Activated naive CD8-positive, alpha-beta T cell (primary cell): ENCODE data around the gene PHOX2A.

Experiments
- H3K27ac Mint-ChIP-seq: one replicate; pipeline ENCODE4 v1.8.0; 2021; ENCODE audit warnings: mixed read lengths
- H3K27me3 Mint-ChIP-seq: one replicate; pipeline ENCODE4 v1.8.0; 2021; ENCODE audit warnings: mixed read lengths
- H3K36me3 Mint-ChIP-seq: one replicate; pipeline ENCODE4 v1.8.0; 2021; ENCODE audit warnings: mixed read lengths
- H3K4me1 Mint-ChIP-seq: one replicate; pipeline ENCODE4 v1.8.0; 2021; ENCODE audit warnings: low read depth, mixed read lengths
- H3K4me3 Mint-ChIP-seq: one replicate; pipeline ENCODE4 v1.8.0; 2021; ENCODE audit warnings: mild to moderate bottlenecking, mixed read lengths
- H3K9me3 Mint-ChIP-seq: one replicate; pipeline ENCODE4 v1.8.0; 2021; ENCODE audit warnings: low read depth, mixed read lengths

The PHOX2A gene

DNA sequence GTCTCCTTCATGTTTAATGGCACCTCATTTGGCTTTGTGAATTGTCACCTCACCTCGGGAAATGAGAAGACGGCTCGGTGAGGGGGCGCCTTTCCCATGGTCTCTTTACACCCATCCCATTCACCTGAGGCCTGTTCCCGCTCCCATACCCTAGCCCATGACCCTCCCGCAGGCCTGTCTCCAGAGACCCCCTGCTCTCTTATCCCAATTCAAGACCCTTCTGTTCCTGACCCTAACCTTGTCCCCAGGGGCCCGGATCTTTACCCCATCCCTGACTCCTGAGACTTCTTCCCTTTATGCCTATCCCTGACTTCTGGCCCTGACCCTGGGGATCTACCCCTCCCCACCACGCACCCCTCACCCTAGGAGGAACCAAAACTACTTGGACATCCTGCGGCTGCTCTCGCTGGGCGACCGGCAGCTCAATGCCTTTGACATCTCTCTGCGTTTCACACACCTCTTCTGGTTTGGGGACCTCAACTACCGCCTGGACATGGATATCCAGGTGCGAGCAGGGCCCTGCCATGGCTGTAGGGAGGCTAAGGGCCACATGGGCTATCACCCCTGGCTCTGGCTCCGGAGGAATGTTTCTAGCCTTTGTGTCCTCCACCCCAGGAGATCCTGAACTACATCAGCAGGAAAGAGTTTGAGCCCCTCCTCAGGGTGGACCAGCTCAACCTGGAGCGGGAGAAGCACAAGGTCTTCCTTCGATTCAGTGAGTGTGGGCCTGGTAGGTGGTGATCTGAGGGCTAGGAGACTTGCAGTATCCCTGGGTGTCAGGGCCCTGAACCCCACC is 11.5 kb downstream of the PHOX2A start:
- Mint-ChIP-seq H3K4me1 (peaks cover 4% of the 10 kb centered on the region), H3K36me3 (no peaks in the 10 kb centered on the region), H3K27me3 (no peaks in the 10 kb centered on the region), H3K27ac (no peak overlapping the region), H3K4me3 (no peak overlapping the region), H3K9me3 (no peaks in the 10 kb centered on the region)

DNA sequence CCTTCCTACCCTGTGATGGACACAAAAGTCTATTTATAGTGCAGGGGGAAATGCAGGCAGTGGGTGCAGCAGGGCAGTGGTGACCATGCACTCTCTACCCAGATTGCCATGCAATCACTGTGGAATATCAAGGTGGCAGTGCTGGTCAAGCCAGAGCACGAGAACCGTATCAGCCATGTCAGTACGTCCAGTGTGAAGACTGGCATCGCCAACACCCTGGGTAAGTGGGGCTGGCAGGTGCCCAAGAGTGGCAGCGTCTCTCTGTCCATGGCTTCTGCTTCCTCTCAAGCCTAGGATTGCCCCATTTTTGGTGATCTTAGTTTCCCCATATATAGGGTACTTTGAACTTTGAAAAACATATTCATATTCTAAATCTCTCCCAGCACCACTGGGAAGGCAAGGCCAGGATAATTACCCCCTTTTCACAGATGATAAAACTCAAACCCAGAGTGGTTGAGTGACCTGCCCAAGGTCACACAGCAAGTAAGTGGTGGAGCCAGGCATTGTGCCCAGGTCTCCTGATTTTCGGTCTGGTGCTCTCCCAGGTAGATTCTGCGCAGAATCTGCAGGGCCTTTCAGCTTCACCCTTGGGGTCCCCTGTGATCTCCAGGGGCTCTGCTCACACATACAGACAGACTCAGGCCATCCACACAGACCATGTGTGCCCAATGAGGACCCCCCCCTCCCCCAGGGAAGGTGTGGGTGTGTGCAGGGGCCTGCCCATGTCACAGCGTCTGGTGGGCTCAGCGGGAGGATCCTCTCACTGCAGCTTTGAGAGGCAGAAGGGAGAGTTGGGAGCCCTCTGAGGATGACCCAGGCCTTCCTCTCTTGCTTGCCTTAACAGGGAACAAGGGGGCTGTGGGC is 12.3 kb downstream of the PHOX2A start:
- Mint-ChIP-seq H3K27me3 (no peaks in the 10 kb centered on the region), H3K36me3 (no peaks in the 10 kb centered on the region), H3K4me3 (no peak overlapping the region), H3K27ac (no peak overlapping the region), H3K4me1 (peaks cover 4% of the 10 kb centered on the region), H3K9me3 (no peaks in the 10 kb centered on the region)

DNA sequence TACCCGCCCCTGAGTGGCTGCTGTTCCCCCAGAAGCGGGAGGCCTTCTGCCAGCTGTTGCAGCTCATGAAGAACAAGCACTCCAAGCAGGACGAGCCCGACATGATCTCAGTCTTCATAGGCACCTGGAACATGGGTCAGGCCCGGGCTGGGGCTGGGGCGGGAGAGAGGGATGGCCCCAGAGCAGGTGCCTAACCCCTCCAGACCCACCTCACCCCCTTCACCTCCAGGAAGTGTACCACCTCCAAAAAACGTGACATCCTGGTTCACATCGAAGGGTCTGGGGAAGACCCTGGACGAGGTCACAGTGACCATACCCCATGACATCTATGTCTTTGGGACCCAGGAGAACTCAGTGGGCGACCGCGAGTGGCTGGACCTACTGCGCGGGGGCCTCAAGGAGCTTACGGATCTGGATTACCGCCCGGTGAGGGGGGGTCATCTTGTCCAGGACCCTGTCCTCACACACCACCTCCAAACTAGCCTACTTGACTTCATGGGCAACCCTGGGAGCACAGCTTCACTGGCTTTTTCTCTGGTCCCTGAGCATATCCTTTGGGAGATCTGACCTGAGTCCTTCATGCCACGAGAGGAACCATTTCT is 13.1 kb downstream of the PHOX2A start:
- Mint-ChIP-seq H3K36me3 (no peaks in the 10 kb centered on the region), H3K4me3 (no peak overlapping the region), H3K27ac (no peak overlapping the region), H3K9me3 (no peaks in the 10 kb centered on the region), H3K27me3 (no peaks in the 10 kb centered on the region), H3K4me1 (peaks cover 6% of the 10 kb centered on the region)

DNA sequence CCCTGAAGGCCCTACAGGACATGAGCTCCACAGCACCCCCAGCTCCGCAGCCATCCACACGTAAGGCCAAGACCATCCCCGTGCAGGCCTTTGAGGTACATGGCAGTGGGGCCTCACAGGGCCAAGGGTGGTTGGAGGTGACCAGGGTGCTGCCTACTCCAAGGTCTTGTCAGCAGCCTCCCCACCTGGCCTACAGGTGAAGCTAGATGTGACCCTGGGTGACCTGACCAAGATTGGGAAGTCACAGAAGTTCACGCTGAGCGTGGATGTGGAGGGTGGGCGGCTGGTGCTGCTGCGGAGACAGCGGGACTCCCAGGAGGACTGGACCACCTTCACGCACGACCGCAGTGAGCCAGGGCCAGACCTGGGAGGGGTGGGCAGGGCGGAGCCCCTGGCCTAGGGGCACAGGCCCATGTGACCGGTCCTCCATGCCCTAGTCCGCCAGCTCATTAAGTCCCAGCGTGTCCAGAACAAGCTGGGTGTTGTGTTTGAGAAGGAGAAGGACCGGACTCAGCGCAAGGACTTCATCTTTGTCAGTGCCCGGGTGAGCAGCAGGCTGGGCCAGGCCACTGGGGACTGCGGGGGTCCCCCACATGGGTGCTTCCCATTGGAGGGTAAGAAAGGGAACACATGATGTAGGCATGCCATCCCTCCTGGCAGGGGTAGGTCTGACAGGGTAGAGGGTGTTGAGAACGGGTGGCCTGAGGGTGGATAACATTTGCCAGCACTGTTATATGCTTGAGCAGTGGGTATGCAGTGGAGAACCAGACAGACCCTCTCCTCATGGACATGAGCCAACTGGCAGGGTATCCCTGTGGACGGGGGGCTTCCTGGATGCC is 13.8 kb downstream of the PHOX2A start:
- no peaks in the 10 kb centered on the region for H3K27me3 Mint-ChIP-seq
- no peaks in the 10 kb centered on the region for H3K36me3 Mint-ChIP-seq
- H3K4me3 Mint-ChIP-seq: no peak overlapping the region

GRCh38 chr11:72229336-72229924 is 14.5 kb downstream of the PHOX2A start:
- no peak overlapping the region for H3K4me3 Mint-ChIP-seq
- peaks cover 11% of the 10 kb centered on the region for H3K4me1 Mint-ChIP-seq
- no peaks in the 10 kb centered on the region for H3K36me3 Mint-ChIP-seq
- no peaks in the 10 kb centered on the region for H3K27me3 Mint-ChIP-seq
- H3K27ac Mint-ChIP-seq: no peak overlapping the region
- no peaks in the 10 kb centered on the region for H3K9me3 Mint-ChIP-seq

More for the DNA sequence above, 13.8 kb downstream of the PHOX2A start:
- H3K27ac Mint-ChIP-seq: no peak overlapping the region
- peaks cover 12% of the 10 kb centered on the region for H3K4me1 Mint-ChIP-seq
- H3K9me3 Mint-ChIP-seq: no peaks in the 10 kb centered on the region

DNA sequence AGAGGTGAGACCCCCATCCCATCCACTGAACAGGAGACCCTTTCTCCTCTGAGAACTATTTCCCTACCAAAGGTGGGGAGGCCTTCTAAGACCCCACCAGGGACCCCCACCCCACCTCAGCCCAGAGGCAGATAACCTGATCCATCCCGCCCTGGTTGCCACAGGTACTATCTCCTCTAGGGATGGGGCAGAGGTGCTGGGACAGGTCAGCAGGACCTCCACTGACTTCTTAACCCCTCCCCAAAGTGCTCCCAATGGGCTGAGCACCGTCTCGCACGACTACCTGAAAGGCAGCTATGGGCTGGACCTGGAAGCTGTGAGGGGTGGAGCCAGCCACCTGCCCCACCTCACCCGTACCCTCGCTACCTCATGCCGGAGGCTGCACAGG is 15.1 kb downstream of the PHOX2A start:
- Mint-ChIP-seq H3K4me3 (no peak overlapping the region), H3K4me1 (peaks cover 11% of the 10 kb centered on the region), H3K9me3 (no peaks in the 10 kb centered on the region), H3K36me3 (no peaks in the 10 kb centered on the region), H3K27ac (no peak overlapping the region), H3K27me3 (no peaks in the 10 kb centered on the region)

DNA sequence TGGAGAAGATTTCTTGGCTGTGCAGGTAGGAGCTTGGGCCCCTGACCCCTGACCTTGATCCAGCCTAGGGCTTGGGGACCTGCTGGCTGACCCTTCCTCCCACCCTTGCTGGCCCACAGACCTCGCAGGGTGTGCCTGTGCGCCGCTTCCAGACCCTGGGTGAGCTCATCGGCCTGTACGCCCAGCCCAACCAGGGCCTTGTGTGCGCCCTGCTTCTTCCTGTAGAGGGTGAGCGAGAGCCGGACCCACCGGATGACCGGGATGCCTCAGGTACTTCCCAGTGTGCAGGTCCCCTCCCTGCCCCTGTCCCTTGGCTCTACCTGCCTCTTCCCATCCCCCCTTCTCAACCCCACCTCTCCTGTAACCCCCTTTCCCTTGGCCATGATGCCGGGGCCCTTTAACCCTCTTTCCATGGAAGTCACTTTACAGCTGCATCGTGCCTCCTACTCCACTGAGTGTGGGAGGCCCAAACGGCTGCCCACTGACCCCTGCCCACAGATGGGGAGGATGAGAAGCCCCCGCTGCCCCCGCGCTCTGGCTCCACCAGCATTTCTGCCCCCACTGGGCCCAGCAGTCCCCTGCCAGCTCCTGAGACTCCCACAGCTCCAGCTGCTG is 15.6 kb downstream of the PHOX2A start:
- Mint-ChIP-seq H3K36me3 (no peaks in the 10 kb centered on the region), H3K4me3 (no peak overlapping the region), H3K27ac (no peak overlapping the region), H3K4me1 (peaks cover 11% of the 10 kb centered on the region), H3K9me3 (no peaks in the 10 kb centered on the region), H3K27me3 (no peaks in the 10 kb centered on the region)

DNA sequence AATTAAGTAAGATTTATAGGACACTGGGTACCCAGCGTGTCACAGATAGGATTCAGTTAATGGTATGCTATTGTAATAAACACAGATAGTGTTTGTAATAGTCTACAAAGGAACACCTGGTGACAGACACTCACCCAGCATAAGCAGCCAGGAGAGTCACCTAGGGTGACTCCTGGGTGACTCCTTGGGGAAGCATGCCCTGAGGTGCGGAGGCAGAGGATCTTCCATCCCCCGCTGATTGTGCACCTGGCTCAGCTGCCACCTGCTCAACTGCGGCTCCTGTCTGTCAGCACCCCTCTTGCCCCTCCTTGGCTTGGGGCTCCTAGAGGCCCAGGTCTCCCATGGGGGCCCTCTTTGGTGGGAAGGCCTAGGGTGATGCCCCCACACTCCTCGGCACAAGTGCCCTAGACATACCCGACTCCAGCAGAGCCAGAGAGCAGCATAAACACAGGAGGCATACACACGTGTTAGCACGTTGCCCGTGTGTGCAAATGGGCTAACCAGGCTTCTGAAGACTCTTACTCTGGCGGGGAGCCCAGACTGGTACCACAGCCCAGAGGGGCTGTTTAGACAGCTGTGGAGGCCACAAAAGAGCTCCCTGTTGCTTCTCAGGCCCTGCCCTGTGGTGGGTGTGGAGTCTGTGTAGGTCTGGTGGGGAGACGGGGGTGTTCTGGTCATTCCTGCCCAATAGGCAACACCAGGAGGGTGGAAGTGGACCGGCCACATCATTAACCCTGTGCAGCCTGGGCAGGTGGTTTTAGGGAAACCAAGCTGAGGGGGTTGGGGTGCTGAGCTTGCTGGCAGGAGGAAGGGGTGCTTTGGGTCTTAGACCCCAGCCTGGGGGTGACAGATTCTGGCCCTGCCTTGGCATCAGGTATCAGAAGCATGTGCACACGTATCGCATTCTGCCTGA is 16.4 kb downstream of the PHOX2A start:
- H3K36me3 Mint-ChIP-seq: no peaks in the 10 kb centered on the region
- H3K27me3 Mint-ChIP-seq: no peaks in the 10 kb centered on the region
- H3K4me3 Mint-ChIP-seq: no peak overlapping the region
- no peak overlapping the region for H3K27ac Mint-ChIP-seq
- peaks cover 14% of the 10 kb centered on the region for H3K4me1 Mint-ChIP-seq
- H3K9me3 Mint-ChIP-seq: no peaks in the 10 kb centered on the region

- no peaks in the 10 kb centered on the region for H3K9me3 Mint-ChIP-seq
- no peak overlapping the region for H3K27ac Mint-ChIP-seq
- no peaks in the 10 kb centered on the region for H3K36me3 Mint-ChIP-seq
- peaks cover 18% of the 10 kb centered on the region for H3K4me1 Mint-ChIP-seq
- H3K27me3 Mint-ChIP-seq: no peaks in the 10 kb centered on the region
- H3K4me3 Mint-ChIP-seq: no peak overlapping the region
Measured at GRCh38 chr11:72226701-72227100, 17.3 kb downstream of the PHOX2A start.

DNA sequence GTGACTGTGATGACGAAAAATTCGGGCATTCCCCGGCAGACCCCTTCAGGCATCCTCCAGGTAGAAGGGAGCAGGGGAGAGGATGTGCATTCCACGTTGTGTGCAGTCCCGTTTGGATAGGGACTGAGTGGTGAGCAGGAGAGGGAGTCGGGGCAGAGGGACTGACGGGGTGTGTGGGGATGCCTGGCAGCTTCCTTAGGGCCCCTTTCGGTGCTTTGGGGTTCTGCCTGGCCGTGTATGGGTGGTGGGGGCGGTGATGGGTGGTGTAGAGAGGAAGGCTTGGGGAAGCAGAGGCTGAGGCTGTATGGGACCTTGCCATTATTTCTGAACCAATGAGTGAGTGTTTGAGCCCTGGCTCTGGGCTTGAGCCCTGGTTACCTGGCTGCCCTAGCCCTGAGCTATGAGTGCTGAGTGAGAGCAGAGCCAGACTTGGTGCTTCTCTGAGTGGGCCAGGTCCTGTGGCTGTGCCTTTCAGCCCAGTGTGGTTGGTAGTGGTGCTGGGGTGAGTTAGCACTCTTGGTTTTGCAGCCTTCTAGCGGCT is 18.5 kb downstream of the PHOX2A start:
- H3K4me3 Mint-ChIP-seq: peak overlapping the region; percentile 94
- peak overlapping the region; percentile 97 for H3K27ac Mint-ChIP-seq
- peaks cover 21% of the 10 kb centered on the region for H3K4me1 Mint-ChIP-seq
- no peaks in the 10 kb centered on the region for H3K9me3 Mint-ChIP-seq
- no peaks in the 10 kb centered on the region for H3K27me3 Mint-ChIP-seq
- no peaks in the 10 kb centered on the region for H3K36me3 Mint-ChIP-seq

- Mint-ChIP-seq H3K9me3 (no peaks in the 10 kb centered on the region), H3K27me3 (no peaks in the 10 kb centered on the region), H3K4me3 (peak within 1 kb of the TSS; percentile 94), H3K36me3 (no peaks in the 10 kb centered on the region), H3K4me1 (peaks cover 21% of the 10 kb centered on the region), H3K27ac (peak within 1 kb of the TSS; percentile 97)
Measured at GRCh38 chr11:72224564-72225410, 19.2 kb downstream of the PHOX2A start, which contains the start of gene INPPL1. INPPL1 (plus strand) TSS chr11:72224767; CDS start chr11:72224985, 218 bp downstream.
